Fibroblast of lung (primary cell): ENCODE measurements around the gene KLK11.

Experiments
- EZH2 ChIP-seq: IDR thresholded peaks from 2 replicates; pipeline ENCODE4 v1.5.1; 2012; ENCODE audit warnings: low read length, control low read depth, mild to moderate bottlenecking; ENCODE audit errors: missing control alignments
- TF ChIP-seq, protein P1 (sequence below), 2 donors: IDR thresholded peaks in 1 of 2; conservative IDR thresholded peaks in 1 of 2; 1 replicate in 1 of 2; 2 replicates in 1 of 2; pipeline ENCODE4 v1.5.1; 2011 to 2012; ENCODE audit warnings: low read length in 2 of 2, control low read depth in 1 of 2, inconsistent platforms in 1 of 2, low read depth in 1 of 2, mild to moderate bottlenecking in 1 of 2

DNA sequence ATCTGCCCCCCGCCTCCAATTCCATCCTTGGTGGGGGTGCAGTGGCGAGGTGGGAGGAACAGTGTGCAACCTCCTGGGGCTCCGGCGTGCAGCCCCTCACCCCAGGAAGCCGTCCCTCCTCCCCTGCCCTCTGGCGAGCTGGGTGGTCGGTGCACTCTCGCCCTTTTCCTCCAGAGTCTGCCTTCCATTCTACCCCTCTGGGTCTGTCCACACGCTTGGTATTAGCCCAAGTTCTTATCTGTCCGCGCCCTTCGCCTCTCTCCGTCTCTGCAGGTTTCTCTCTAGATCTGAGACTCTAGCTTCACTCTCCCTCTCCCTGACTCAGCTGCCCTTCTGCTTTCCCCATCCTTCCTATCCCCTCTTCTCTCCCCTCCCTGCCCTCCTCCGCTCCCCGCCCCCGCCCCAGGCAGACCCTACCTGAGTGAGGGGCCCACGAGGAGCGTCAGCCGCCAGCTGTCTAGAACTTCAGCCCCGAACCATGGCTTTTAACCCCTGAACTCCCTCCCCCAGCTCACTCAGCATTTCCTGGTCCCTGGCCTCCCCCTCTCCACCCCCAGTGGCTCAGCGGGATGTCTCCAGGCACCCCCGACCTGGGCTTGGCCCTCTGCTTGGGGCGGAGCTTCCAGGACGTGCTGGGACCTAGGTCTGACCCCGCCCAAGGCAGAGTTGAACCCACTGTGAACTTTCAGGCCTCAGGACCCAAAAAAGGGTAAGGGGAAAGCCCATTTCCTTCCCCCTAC is 39.0 kb upstream of the KLK11 start:
- TF ChIP-seq, protein P1, sequence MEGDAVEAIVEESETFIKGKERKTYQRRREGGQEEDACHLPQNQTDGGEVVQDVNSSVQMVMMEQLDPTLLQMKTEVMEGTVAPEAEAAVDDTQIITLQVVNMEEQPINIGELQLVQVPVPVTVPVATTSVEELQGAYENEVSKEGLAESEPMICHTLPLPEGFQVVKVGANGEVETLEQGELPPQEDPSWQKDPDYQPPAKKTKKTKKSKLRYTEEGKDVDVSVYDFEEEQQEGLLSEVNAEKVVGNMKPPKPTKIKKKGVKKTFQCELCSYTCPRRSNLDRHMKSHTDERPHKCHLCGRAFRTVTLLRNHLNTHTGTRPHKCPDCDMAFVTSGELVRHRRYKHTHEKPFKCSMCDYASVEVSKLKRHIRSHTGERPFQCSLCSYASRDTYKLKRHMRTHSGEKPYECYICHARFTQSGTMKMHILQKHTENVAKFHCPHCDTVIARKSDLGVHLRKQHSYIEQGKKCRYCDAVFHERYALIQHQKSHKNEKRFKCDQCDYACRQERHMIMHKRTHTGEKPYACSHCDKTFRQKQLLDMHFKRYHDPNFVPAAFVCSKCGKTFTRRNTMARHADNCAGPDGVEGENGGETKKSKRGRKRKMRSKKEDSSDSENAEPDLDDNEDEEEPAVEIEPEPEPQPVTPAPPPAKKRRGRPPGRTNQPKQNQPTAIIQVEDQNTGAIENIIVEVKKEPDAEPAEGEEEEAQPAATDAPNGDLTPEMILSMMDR (conservative IDR thresholded peaks at IDR 0.05 in 1 of 2, IDR thresholded peaks at IDR 0.05 in 1 of 2; ENCODE audit: low read depth in 1 of 2, low read length in 2 of 2), result no peak
- TF ChIP-seq EZH2, result no peak
